Measurements from ENCODE around the gene S100A6.

The S100A6 gene

GRCh38 chr1:153493343-153493960 is 42.3 kb downstream of the S100A6 start:
- TF ChIP-seq CTCF (IDR thresholded peaks at IDR 0.05; ENCODE audit: insufficient read depth, low read length, missing control alignments): no peak
- no peak for DNase-seq (ENCODE audit: low read depth, low spot score)
- H3K4me3 ChIP-seq (ENCODE audit: low read depth, low read length): no peak overlapping the region
- CTCF ChIA-PET: interaction anchor here (0.6 to 17.1 kb wide), 15 partner anchors 8 to 216 kb away, joined by 3 to 527 read pairs (median 13); partner anchors contain the start of genes PGLYRP4 and S100A9
- POLR2A ChIA-PET: no interaction called here

GRCh38 chr1:153490272-153491051 is 45.3 kb downstream of the S100A6 start:
- ChIA-PET CTCF (interaction anchor here (0.8 to 17.1 kb wide), 7 partner anchors 20 to 135 kb away, joined by 3 to 527 read pairs (median 4); partner anchors contain the start of genes PGLYRP4 and S100A9), POLR2A (interaction anchor here (0.6 kb wide), 1 partner anchor 16 kb away, joined by 3 read pairs; no protein-coding TSS in a partner anchor)
- DNase-seq (ENCODE audit: low read depth, low spot score): no peak
- TF ChIP-seq CTCF (IDR thresholded peaks at IDR 0.05; ENCODE audit: insufficient read depth, low read length, missing control alignments): no peak
- H3K4me3 ChIP-seq (ENCODE audit: low read depth, low read length): no peak overlapping the region

GRCh38 chr1:153488731-153489130 is 47.1 kb downstream of the S100A6 start:
- POLR2A ChIA-PET: interaction anchor here (0.6 to 0.8 kb wide), 2 partner anchors 41 to 99 kb away, joined by 3 read pairs; no protein-coding TSS in a partner anchor
- no peak for DNase-seq (ENCODE audit: low read depth, low spot score)
- TF ChIP-seq CTCF (IDR thresholded peaks at IDR 0.05; ENCODE audit: insufficient read depth, low read length, missing control alignments): no peak
- CTCF ChIA-PET: interaction anchor here (1.3 to 17.1 kb wide), 2 partner anchors 13 to 134 kb away, joined by 3 to 527 read pairs; partner anchors contain the start of genes PGLYRP4 and S100A9
- H3K4me3 ChIP-seq (ENCODE audit: low read depth, low read length): no peak overlapping the region

- no peak overlapping the region for H3K4me3 ChIP-seq (ENCODE audit: low read depth, low read length)
- ChIA-PET POLR2A (no interaction called here), CTCF (interaction anchor here (0.6 to 17.1 kb wide), 3 partner anchors 7 to 133 kb away, joined by 3 to 527 read pairs (median 44); partner anchors contain the start of genes PGLYRP4 and S100A9)
- no peak for TF ChIP-seq CTCF (IDR thresholded peaks at IDR 0.05; ENCODE audit: insufficient read depth, low read length, missing control alignments)
- no peak for DNase-seq (ENCODE audit: low read depth, low spot score)
Observed at GRCh38 chr1:153487707-153488106, 48.1 kb downstream of the S100A6 start.

DNA sequence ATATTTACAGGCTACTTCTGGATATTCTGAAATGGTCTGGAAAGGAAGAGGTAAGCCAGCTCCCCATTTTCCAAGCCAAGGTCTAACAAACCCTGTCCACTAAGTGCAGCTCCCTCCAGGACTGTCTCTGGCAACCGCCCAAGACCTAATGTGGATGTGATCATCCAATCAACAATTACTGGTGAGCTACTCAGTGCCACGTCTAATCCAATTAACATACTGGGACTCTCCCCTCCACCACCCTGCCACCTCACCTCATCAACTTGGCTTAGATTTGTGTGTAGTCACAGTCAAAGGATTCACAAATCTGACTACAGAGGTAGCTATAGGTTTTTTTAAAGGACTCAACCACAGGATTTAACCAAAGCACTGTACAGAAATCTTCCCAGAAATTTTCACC is 49.9 kb downstream of the S100A6 start:
- H3K4me3 ChIP-seq (ENCODE audit: low read depth, low read length): no peak overlapping the region
- TF ChIP-seq CTCF (IDR thresholded peaks at IDR 0.05; ENCODE audit: insufficient read depth, low read length, missing control alignments): no peak
- no peak for DNase-seq (ENCODE audit: low read depth, low spot score)
- CTCF ChIA-PET: interaction anchor here (1.3 to 17.1 kb wide), 4 partner anchors 9 to 131 kb away, joined by 4 to 527 read pairs (median 29); partner anchors contain the start of genes PGLYRP4 and S100A9
- POLR2A ChIA-PET: no interaction called here

All from AG04449 (cell line).